Neural progenitor cell (in vitro differentiated cells): ENCODE data around the gene STARD6.

Experiments used
- CTCF ChIP-seq: fragments of 200-600 bp; sonication (generic); IDR thresholded peaks from 2 replicates; pipeline ENCODE4 v1.5.1; 2017; ENCODE audit warnings: antibody characterized with exemption, mild to moderate bottlenecking
- EZH2phosphoT487 ChIP-seq: fragments of 200-600 bp; sonication (generic); IDR thresholded peaks from 2 replicates; pipeline ENCODE4 v1.6.1; 2017; ENCODE audit warnings: antibody characterized with exemption

- TF ChIP-seq EZH2phosphoT487 = no peak
- TF ChIP-seq CTCF = no peak
Measured at GRCh38 chr18:54357082-54357659, 487 bp downstream of the STARD6 start.
